GM23338 (cell line): ENCODE measurements around the gene SHANK1. TPM values are rescaled to one million over a fixed set of nuclear protein-coding genes. Genes with fewer than 3 reads are reported as not detected.

Experiments used
- ATAC-seq: fragments of 200-7000 bp; cut with Tn5 transposase; 3 replicates; pipeline ENCODE4 v1.9.1; 2020
- DNase-seq: peaks from one replicate; pipeline ENCODE4 v3.0.0-alpha.2; 2015; ENCODE audit warnings: low spot score
- H2AFZ ChIP-seq: fragments of 200-600 bp; sonication (generic); 2 replicates; pipeline ENCODE4 v1.8.0; 2016; ENCODE audit warnings: antibody characterized with exemption, mild to moderate bottlenecking, moderate library complexity
- H3F3A ChIP-seq: fragments of 200-600 bp; sonication (generic); replicated peaks from 2 replicates; pipeline ENCODE4 v1.8.0; 2017; ENCODE audit warnings: antibody characterized with exemption, mixed run types, low read depth
- H3K27ac ChIP-seq: fragments of 200-600 bp; sonication (generic); 2 replicates; pipeline ENCODE4 v1.6.1; 2016; ENCODE audit warnings: low read depth
- H3K27me3 ChIP-seq: fragments of 200-600 bp; sonication (generic); 2 replicates; pipeline ENCODE4 v1.8.0; 2016; ENCODE audit warnings: mild to moderate bottlenecking, mixed run types, moderate library complexity; ENCODE audit not compliant: insufficient read depth
- H3K36me3 ChIP-seq: fragments of 200-600 bp; sonication (generic); 2 replicates; pipeline ENCODE4 v1.8.0; 2016; ENCODE audit warnings: mild to moderate bottlenecking; ENCODE audit not compliant: insufficient read depth
- H3K4me1 ChIP-seq: fragments of 200-600 bp; sonication (generic); 2 replicates; pipeline ENCODE4 v1.8.0; 2016; ENCODE audit warnings: mild to moderate bottlenecking, moderate library complexity; ENCODE audit not compliant: insufficient read depth
- H3K4me2 ChIP-seq: fragments of 200-600 bp; sonication (generic); 2 replicates; pipeline ENCODE4 v1.7.1; 2017; ENCODE audit warnings: mixed run types
- H3K4me3 ChIP-seq: fragments of 200-600 bp; sonication (generic); 2 replicates; pipeline ENCODE4 v1.6.1; 2016; ENCODE audit warnings: mixed run types
- H3K79me2 ChIP-seq: fragments of 200-600 bp; sonication (generic); replicated peaks from 2 replicates; pipeline ENCODE4 v1.8.0; 2017; ENCODE audit warnings: mild to moderate bottlenecking; ENCODE audit not compliant: insufficient read depth
- H3K9me2 ChIP-seq: fragments of 200-600 bp; sonication (generic); 2 replicates; pipeline ENCODE4 v1.8.0; 2017; ENCODE audit not compliant: insufficient read depth
- H4K20me1 ChIP-seq: fragments of 200-600 bp; sonication (generic); replicated peaks from 2 replicates; pipeline ENCODE4 v1.8.0; 2017; ENCODE audit warnings: mild to moderate bottlenecking; ENCODE audit not compliant: insufficient read depth
- H3K27ac Mint-ChIP-seq: 2 replicates; pipeline ENCODE4 v1.8.0; 2020; ENCODE audit warnings: inconsistent platforms, mild to moderate bottlenecking, moderate library complexity, mixed read lengths
- H3K27me3 Mint-ChIP-seq: 3 replicates; pipeline ENCODE4 v1.8.0; 2022; ENCODE audit warnings: low read depth, mild to moderate bottlenecking, moderate library complexity, mixed read lengths, inconsistent platforms; ENCODE audit not compliant: insufficient read depth, poor library complexity
- H3K36me3 Mint-ChIP-seq: 3 replicates; pipeline ENCODE4 v1.8.0; 2021; ENCODE audit warnings: low read depth, mild to moderate bottlenecking, inconsistent platforms, moderate library complexity, mixed read lengths
- H3K4me1 Mint-ChIP-seq: 3 replicates; pipeline ENCODE4 v1.8.0; 2020; ENCODE audit warnings: mild to moderate bottlenecking, inconsistent platforms, mixed read lengths
- H3K4me3 Mint-ChIP-seq: 3 replicates; pipeline ENCODE4 v1.8.0; 2021; ENCODE audit warnings: moderate library complexity, mild to moderate bottlenecking, inconsistent platforms, mixed read lengths
- H3K9me3 Mint-ChIP-seq: 3 replicates; pipeline ENCODE4 v1.8.0; 2020; ENCODE audit warnings: moderate library complexity, mild to moderate bottlenecking, inconsistent platforms, mixed read lengths
- CREB1 ChIP-seq: fragments of 250-450 bp; sonication (Bioruptor Pico); IDR thresholded peaks from 2 replicates; pipeline ENCODE4 v1.5.0; 2020; ENCODE audit warnings: low read depth, mild to moderate bottlenecking, moderate library complexity
- CTCF ChIP-seq, 2 experiments: fragments of 200-600 bp in 1 of 2; sonication (generic) in 1 of 2; conservative IDR thresholded peaks; 2 replicates each; pipeline versions ENCODE4 v1.5.1 to v1.6.1; 2016 to 2017; ENCODE audit warnings: antibody characterized with exemption in 2 of 2, low read depth in 2 of 2, mild to moderate bottlenecking in 2 of 2, moderate library complexity in 1 of 2
- ETS1 ChIP-seq: IDR thresholded peaks from 2 replicates; pipeline ENCODE4 v1.6.1; 2016; ENCODE audit warnings: antibody characterized with exemption
- EZH2 ChIP-seq: fragments of 200-600 bp; sonication (generic); IDR thresholded peaks from one replicate; pipeline ENCODE4 v1.8.0; 2017; ENCODE audit warnings: antibody characterized with exemption, mild to moderate bottlenecking, low read depth; ENCODE audit not compliant: unreplicated experiment
- JUNB ChIP-seq: IDR thresholded peaks from one replicate; pipeline ENCODE4 v1.6.1; 2016; ENCODE audit warnings: antibody characterized with exemption; ENCODE audit not compliant: unreplicated experiment
- ZNF331 ChIP-seq: fragments of 250-450 bp; sonication (Bioruptor Pico); IDR thresholded peaks from 2 replicates; pipeline ENCODE4 v1.5.0; 2020; ENCODE audit warnings: low read depth, mild to moderate bottlenecking, moderate library complexity
- ZNF462 ChIP-seq: fragments of 250-450 bp; sonication (Bioruptor Pico); IDR thresholded peaks from 2 replicates; pipeline ENCODE4 v1.5.0; 2020; ENCODE audit warnings: mild to moderate bottlenecking, moderate library complexity
- polyA plus RNA-seq: library from polyadenylated mRNA; unstranded; fragments of >200 nt; fragmentation: Nextera tagmentation; extraction: Ambion mirVana; gene quantifications from 2 replicates; pipeline ENCODE4 v1.2.1, GENCODE V29; 2016
- total RNA-seq: library from RNA; depleted of rRNA; stranded (reverse); fragments of >200 nt; shearing (Covaris generic); gene quantifications from 2 replicates; pipeline ENCODE4 v1.2.3, GENCODE V29; 2014

SHANK1 gene
- total and polyA plus RNA-seq, 2 experiments from 2014 or later, result 0.23 to 4.1 TPM

DNA sequence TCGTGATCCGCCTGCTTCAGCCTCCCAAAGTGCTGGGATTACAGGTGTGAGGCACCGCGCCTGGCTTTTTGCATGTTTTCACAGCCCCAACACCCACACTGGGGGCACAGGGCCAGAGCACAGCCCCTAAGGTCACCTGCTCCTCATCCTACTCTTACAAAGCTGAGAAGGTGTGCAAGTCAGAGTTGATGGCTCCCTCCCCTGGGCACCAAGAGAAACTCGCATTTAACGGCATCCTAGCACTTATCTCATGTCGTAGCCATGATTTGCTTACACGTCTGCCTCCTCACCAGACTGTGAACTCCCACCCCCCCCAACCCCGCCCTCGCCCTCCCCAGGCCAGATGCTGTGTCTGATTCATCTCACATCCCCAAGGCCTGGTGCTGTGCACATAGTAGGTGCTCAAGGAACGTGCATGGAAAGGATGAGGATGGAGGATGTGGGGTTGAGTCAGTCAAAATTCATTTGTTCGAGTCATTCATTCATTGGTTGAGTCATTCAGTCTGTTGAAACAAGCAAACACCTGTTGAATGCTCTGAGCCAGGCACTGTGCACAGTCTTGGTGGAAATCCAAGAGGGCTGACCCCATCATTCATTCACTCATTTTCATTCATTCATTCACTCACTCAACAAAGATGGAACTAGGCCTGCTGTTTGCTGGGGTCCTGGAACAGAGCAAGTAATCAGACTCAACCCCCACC lies 11.3 kb downstream of the SHANK1 start:
- H2AFZ ChIP-seq, result no peak overlapping the region
- Mint-ChIP-seq H3K4me1 (no peaks in the 10 kb centered on the region), H3K27me3 (peaks cover 10% of the 10 kb centered on the region), H3K27ac (no peak overlapping the region), H3K9me3 (peaks cover 95% of the 10 kb centered on the region), H3K4me3 (no peak overlapping the region), H3K36me3 (peaks cover 52% of the 10 kb centered on the region)
- H3K27ac ChIP-seq, result no peak overlapping the region
- H3K27me3 ChIP-seq, result no peaks in the 10 kb centered on the region
- TF ChIP-seq ETS1 (no peak), CREB1 (CRISPR knock-in tag) (no peak), CTCF (conservative IDR thresholded peaks at IDR 0.05; ENCODE audit: low read depth in 2 of 2) (peak in 1 of 2 experiments; percentile 54; a peak in 3 of 4 replicates)
- DNase-seq (no peak), ATAC-seq (no peak)
- H4K20me1 ChIP-seq, result no peaks in the 10 kb centered on the region; the same call in 1 of the 2 replicates
- H3K79me2 ChIP-seq, result no peaks in the 10 kb centered on the region
- no peaks in the 10 kb centered on the region for H3K36me3 ChIP-seq
- 0 out of 2 replicates have a peak, but pooled peaks cover 2% of the 10 kb centered on the region for H3K4me1 ChIP-seq
- H3K9me2 ChIP-seq, result no peaks in the 10 kb centered on the region
- H3K4me3 ChIP-seq, result no peak overlapping the region
- no peaks in the 10 kb centered on the region for H3F3A ChIP-seq
- H3K4me2 ChIP-seq, result no peak overlapping the region

GRCh38 chr19:50706387-50706786 lies 13.2 kb downstream of the SHANK1 start:
- no peak overlapping the region for H3K4me3 Mint-ChIP-seq
- H3K27ac Mint-ChIP-seq, result no peak overlapping the region
- Histone ChIP-seq H3F3A (no peaks in the 10 kb centered on the region), H3K4me2 (no peak overlapping the region), H3K79me2 (no peaks in the 10 kb centered on the region), H3K9me2 (no peaks in the 10 kb centered on the region), H3K27ac (no peak overlapping the region), H4K20me1 (no peaks in the 10 kb centered on the region), H3K4me1 (0 out of 2 replicates have a peak, but pooled peaks cover 2% of the 10 kb centered on the region), H3K4me3 (no peak overlapping the region), H3K36me3 (no peaks in the 10 kb centered on the region), H2AFZ (no peak overlapping the region), H3K27me3 (no peaks in the 10 kb centered on the region)
- no peak for TF ChIP-seq ZNF331 (CRISPR knock-in tag)
- TF ChIP-seq CREB1 (CRISPR knock-in tag), result no peak
- TF ChIP-seq ZNF462 (CRISPR knock-in tag), result no peak
- TF ChIP-seq EZH2, result no peak
- no peak for TF ChIP-seq JUNB
- no peak for TF ChIP-seq CTCF (conservative IDR thresholded peaks at IDR 0.05; ENCODE audit: low read depth in 2 of 2)
- ATAC-seq (no peak), DNase-seq (no peak)
- H3K36me3 Mint-ChIP-seq, result peaks cover 45% of the 10 kb centered on the region
- H3K9me3 Mint-ChIP-seq, result peaks cover 91% of the 10 kb centered on the region
- peaks cover 4% of the 10 kb centered on the region for H3K27me3 Mint-ChIP-seq
- H3K4me1 Mint-ChIP-seq, result no peaks in the 10 kb centered on the region
